ENCODE results near the gene ROR2. TPM values are rescaled to one million over a fixed set of nuclear protein-coding genes. Genes with fewer than 3 reads are reported as not detected.

ROR2 gene
- total and polyA plus RNA-seq, 2 experiments from 2014 or later = 8.1 to 18.8 TPM

GRCh38 chr9:91867740-91868139 is 82.3 kb downstream of the ROR2 start:
- TF ChIP-seq REST (IDR thresholded peaks at IDR 0.05; ENCODE audit: unreplicated experiment) (no peak), CREB1 (CRISPR knock-in tag; IDR thresholded peaks at IDR 0.05; ENCODE audit: low read depth) (no peak), ZNF331 (CRISPR knock-in tag; IDR thresholded peaks at IDR 0.05; ENCODE audit: low read depth) (no peak), EZH2 (IDR thresholded peaks at IDR 0.05; ENCODE audit: low read depth, unreplicated experiment) (no peak), ETS1 (IDR thresholded peaks at IDR 0.05) (no peak), POLR2AphosphoS5 (IDR thresholded peaks at IDR 0.05; ENCODE audit: low read depth) (no peak), STAT1 (IDR thresholded peaks at IDR 0.05; ENCODE audit: unreplicated experiment) (no peak), ZNF462 (CRISPR knock-in tag; IDR thresholded peaks at IDR 0.05) (no peak), JUNB (IDR thresholded peaks at IDR 0.05; ENCODE audit: unreplicated experiment) (no peak), ZNF114 (CRISPR knock-in tag; IDR thresholded peaks at IDR 0.05) (no peak), EZH2phosphoT487 (IDR thresholded peaks at IDR 0.05; ENCODE audit: unreplicated experiment) (no peak), NANOG (IDR thresholded peaks at IDR 0.05; ENCODE audit: borderline replicate concordance) (no peak)
- no peak overlapping the region for H3K27ac Mint-ChIP-seq
- Histone ChIP-seq H3K4me2 (no peak overlapping the region), H3F3A (replicated peaks; ENCODE audit: low read depth) (no peaks in the 10 kb centered on the region), H2AFZ (no peak overlapping the region), H3K4me1 (ENCODE audit: insufficient read depth) (no peaks in the 10 kb centered on the region), H3K27ac (ENCODE audit: low read depth) (no peak overlapping the region), H3K79me2 (replicated peaks; ENCODE audit: insufficient read depth) (peaks cover 5% of the 10 kb centered on the region; the same call in 1 of the 2 replicates), H3K9me2 (ENCODE audit: insufficient read depth) (no peaks in the 10 kb centered on the region), H3K36me3 (ENCODE audit: insufficient read depth) (no peaks in the 10 kb centered on the region), H3K27me3 (ENCODE audit: insufficient read depth) (no peaks in the 10 kb centered on the region), H3K4me3 (no peak overlapping the region), H4K20me1 (replicated peaks; ENCODE audit: insufficient read depth) (no peaks in the 10 kb centered on the region; the same call in 1 of the 2 replicates)
- peaks cover 6% of the 10 kb centered on the region for H3K4me1 Mint-ChIP-seq
- no peak overlapping the region for H3K4me3 Mint-ChIP-seq
- H3K27me3 Mint-ChIP-seq (ENCODE audit: insufficient read depth, low read depth, poor library complexity) = no peaks in the 10 kb centered on the region
- no peaks in the 10 kb centered on the region for H3K36me3 Mint-ChIP-seq (ENCODE audit: low read depth)
- DNase-seq (ENCODE audit: low spot score) (no peak), ATAC-seq (no peak)
- H3K9me3 Mint-ChIP-seq = no peaks in the 10 kb centered on the region

Measured in GM23338 (cell line).